ENCODE data around the gene PDE7B. TPM values are rescaled to one million over a fixed set of nuclear protein-coding genes. Genes with fewer than 3 reads are reported as not detected.

Gene PDE7B
- total and polyA plus RNA-seq, 2 of the 4 experiments (the other 2 are of a cell fraction), result 7.8 to 12.4 TPM

DNA sequence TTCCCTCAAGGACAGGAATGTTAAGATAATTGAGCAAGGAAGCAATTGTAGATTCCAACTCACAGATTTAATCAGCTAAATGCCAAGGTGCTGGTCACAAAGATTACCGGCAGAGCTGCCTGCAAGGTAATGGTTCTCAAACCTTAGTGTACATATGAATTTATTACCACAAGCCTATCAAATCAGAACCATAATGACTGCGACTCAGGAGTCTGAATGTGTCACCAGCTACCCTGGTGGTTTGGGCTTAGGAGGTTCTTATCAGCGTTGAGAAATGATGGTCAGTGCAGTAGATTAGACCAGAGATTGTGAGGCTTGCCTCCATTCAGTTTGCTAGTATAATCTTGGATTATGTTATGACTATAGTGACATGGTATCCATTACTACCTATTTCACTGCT, 319.7 kb downstream of the PDE7B start:
- Histone ChIP-seq H3K23ac (ENCODE audit: low read depth, low read length) (no peak overlapping the region), H3K27ac (ENCODE audit: insufficient read depth, low read length) (no peak overlapping the region), H3K14ac (replicated peaks; ENCODE audit: low read depth, low read length) (no peak overlapping the region), H4K8ac (ENCODE audit: low read depth in 2 of 2, low read length in 2 of 2) (no peak overlapping the region), H4K5ac (ENCODE audit: low read depth, low read length) (no peak overlapping the region), H3K79me1 (ENCODE audit: low read depth in 1 of 2, low read length in 2 of 2) (peaks cover 3 to 16% of the 10 kb centered on the region in 2 experiments; a peak in 1 of 4 replicates), H3K18ac (ENCODE audit: low read depth, low read length) (no peak overlapping the region), H4K91ac (ENCODE audit: insufficient read depth, low read depth, low read length) (no peak overlapping the region), H2BK20ac (ENCODE audit: low read depth, low read length) (no peak overlapping the region), H3K4me2 (ENCODE audit: low read depth, low read length) (no peak overlapping the region), H2AK5ac (ENCODE audit: low read depth, low read length) (no peak overlapping the region), H2BK5ac (ENCODE audit: low read depth, low read length, poor library complexity, severe bottlenecking) (no peak overlapping the region), H3K56ac (ENCODE audit: extremely low read depth, insufficient read depth, low read length) (no peak overlapping the region), H3K4me3 (ENCODE audit: insufficient read depth, low read depth, low read length) (no peak overlapping the region), H2AK9ac (replicated peaks; ENCODE audit: low read depth, low read length, poor library complexity) (no peak overlapping the region), H2AFZ (replicated peaks; ENCODE audit: low read length, poor library complexity) (no peak overlapping the region), H3K9me1 (ENCODE audit: insufficient read depth, low read length) (peaks cover 3% of the 10 kb centered on the region; the same call in 1 of the 2 replicates), H2BK15ac (ENCODE audit: low read depth, low read length) (no peak overlapping the region), H3K4ac (ENCODE audit: low read depth, low read length) (no peak overlapping the region), H3K36me3 (ENCODE audit: control insufficient read depth, insufficient read depth, low read length) (peaks cover 34% of the 10 kb centered on the region), H3K9ac (ENCODE audit: low read depth, low read length) (no peak overlapping the region), H3K4me1 (ENCODE audit: control insufficient read depth, insufficient read depth, low read length) (peaks cover 5% of the 10 kb centered on the region), H4K20me1 (ENCODE audit: insufficient read depth, low read length) (no peaks in the 10 kb centered on the region), H3K27me3 (ENCODE audit: control insufficient read depth, insufficient read depth, low read length) (no peaks in the 10 kb centered on the region), H3K9me3 (ENCODE audit: control insufficient read depth, insufficient read depth, low read length) (no peaks in the 10 kb centered on the region), H2BK120ac (ENCODE audit: low read depth, low read length) (no peak overlapping the region)
- TF ChIP-seq RAD21 (IDR thresholded peaks at IDR 0.05; ENCODE audit: low read length), result no peak
- TF ChIP-seq CTCF (conservative IDR thresholded peaks at IDR 0.05; ENCODE audit: low read depth, low read length), result no peak
- TF ChIP-seq CEBPB (IDR thresholded peaks at IDR 0.05; ENCODE audit: low read depth, low read length), result no peak
- TF ChIP-seq, protein P1, sequence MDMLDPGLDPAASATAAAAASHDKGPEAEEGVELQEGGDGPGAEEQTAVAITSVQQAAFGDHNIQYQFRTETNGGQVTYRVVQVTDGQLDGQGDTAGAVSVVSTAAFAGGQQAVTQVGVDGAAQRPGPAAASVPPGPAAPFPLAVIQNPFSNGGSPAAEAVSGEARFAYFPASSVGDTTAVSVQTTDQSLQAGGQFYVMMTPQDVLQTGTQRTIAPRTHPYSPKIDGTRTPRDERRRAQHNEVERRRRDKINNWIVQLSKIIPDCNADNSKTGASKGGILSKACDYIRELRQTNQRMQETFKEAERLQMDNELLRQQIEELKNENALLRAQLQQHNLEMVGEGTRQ (IDR thresholded peaks at IDR 0.05; ENCODE audit: low read depth, low read length), result no peak
- TF ChIP-seq BHLHE40 (IDR thresholded peaks at IDR 0.05; ENCODE audit: low read depth, low read length), result no peak
- dilution Hi-C loops (cut with HindIII; ENCODE audit: low sequenced_read_pairs, unreplicated experiment) (no loop called here), in situ Hi-C loops (cut with MboI; ENCODE audit: low sequenced_read_pairs) (no loop called here), intact Hi-C loops (cut with micrococcal nuclease) (no loop called here)
- CTCF ChIA-PET, result no interaction called here
- WGBS, 2 experiments (ENCODE audit: extremely low coverage in 2 of 2, insufficient read length in 1 of 2), result 100% methylated on average over 1 of the region's 3 CpGs; no CpG with 5 or more reads in 1 of the 2 experiments
- ATAC-seq (ENCODE audit: low read depth) (no peak), DNase-seq (no peak)
- POLR2A ChIA-PET (ENCODE audit: unreplicated experiment), result no interaction called here
- BruUV-seq (replicated peaks), result no TSS peak
